ENCODE data around the gene ARMH4.

DNA sequence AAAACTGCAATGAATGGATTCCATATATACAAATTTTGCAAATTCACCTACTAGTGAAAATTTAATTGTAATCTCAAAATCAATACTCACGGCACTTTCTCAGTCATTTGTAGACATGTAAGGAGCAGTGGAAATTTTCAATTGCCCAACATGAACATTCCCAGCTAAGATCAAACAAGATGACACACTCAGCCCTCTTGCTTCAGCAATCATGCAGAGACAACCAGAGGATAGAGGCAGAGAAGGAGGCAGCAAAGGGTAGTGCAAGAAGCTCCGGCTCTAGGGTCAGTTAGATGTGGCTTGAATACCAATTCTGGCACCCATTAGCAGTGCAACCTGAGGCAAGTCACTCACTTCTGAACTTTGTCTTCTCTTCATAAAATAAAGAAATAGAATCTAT is 194.6 kb downstream of the ARMH4 start:
- TF ChIP-seq CTCF (IDR thresholded peaks at IDR 0.05) (no peak), EP300 (IDR thresholded peaks at IDR 0.05) (no peak), POLR2A (IDR thresholded peaks at IDR 0.05) (no peak)

Data from ovary (tissue), 3 donors.